AG10803 (cell line): ENCODE results near the gene CSPG5.
A peak's percentile ranks its signal among the peaks of the same experiment; 100 is the strongest.

ENCODE experiments used
- DNase-seq: peaks from one replicate; pipeline ENCODE4 v3.0.0; 2010; ENCODE audit warnings: low read depth
- H3K4me3 ChIP-seq: 2 replicates; pipeline ENCODE4 v1.5.1; 2011; ENCODE audit warnings: mild to moderate bottlenecking, low read length, control low read depth
- TF ChIP-seq, protein P1 (sequence below): conservative IDR thresholded peaks from 2 replicates; pipeline ENCODE4 v1.5.1; 2011; ENCODE audit warnings: mild to moderate bottlenecking, low read length, control low read depth, inconsistent platforms

Gene CSPG5

DNA sequence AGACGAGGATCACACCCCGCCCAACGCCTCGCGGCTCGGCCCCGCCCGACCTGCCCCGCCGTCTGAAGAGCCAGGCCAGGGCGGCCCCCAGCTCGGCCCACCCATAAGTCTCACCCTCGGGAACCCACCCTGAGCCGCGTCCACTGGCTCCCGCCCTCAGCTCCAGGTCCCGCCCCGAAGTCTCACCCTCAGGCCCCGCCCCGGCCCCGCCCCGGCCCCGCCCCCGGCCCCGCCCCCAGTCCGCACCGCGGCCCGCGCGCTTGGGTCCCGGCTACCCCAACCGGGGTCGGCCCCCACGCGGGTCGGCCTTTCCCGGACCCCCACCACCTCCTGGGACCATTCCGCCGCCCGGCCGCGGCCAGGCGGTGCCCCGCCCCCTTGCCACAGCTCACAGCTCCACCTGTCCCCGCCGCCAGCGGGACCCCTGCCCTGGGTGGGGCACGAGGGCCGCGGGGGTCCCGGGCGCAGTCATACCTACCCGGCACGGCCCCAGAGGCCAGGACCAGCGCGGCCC, 489 bp downstream of the CSPG5 start:
- peak overlapping the region; percentile 41 for H3K4me3 ChIP-seq
- DNase-seq, result no peak
- TF ChIP-seq, protein P1, sequence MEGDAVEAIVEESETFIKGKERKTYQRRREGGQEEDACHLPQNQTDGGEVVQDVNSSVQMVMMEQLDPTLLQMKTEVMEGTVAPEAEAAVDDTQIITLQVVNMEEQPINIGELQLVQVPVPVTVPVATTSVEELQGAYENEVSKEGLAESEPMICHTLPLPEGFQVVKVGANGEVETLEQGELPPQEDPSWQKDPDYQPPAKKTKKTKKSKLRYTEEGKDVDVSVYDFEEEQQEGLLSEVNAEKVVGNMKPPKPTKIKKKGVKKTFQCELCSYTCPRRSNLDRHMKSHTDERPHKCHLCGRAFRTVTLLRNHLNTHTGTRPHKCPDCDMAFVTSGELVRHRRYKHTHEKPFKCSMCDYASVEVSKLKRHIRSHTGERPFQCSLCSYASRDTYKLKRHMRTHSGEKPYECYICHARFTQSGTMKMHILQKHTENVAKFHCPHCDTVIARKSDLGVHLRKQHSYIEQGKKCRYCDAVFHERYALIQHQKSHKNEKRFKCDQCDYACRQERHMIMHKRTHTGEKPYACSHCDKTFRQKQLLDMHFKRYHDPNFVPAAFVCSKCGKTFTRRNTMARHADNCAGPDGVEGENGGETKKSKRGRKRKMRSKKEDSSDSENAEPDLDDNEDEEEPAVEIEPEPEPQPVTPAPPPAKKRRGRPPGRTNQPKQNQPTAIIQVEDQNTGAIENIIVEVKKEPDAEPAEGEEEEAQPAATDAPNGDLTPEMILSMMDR, result no peak

DNA sequence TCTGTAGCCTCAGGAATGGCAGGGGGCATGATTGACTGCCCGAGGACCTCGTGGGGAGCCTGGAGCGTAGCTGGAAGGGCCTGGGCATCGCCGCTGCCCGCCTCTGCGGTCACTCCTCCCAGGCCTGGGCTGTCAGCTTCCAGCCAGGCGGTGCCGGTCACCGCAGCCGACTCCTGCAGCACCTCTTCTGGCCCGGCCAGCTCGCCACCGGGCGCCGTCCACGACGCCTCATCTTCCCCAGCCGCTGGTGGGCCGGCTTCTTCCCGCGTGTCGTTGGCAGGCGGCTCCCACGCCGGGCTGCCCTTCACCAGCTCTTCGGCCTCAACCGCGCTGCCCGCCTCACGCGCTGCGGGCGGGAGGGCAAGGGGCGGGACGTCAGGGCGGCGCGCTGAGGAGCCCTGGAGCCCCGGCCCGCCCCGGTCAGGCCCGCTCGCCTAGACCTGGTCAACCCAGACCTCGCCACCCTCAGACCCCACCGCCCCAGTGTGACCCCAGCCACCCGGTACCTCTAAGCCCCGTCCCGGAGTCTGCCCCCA, 1.0 kb downstream of the CSPG5 start:
- H3K4me3 ChIP-seq, result peak overlapping the region; percentile 41
- TF ChIP-seq, protein P1, result no peak
- DNase-seq, result no peak

DNA sequence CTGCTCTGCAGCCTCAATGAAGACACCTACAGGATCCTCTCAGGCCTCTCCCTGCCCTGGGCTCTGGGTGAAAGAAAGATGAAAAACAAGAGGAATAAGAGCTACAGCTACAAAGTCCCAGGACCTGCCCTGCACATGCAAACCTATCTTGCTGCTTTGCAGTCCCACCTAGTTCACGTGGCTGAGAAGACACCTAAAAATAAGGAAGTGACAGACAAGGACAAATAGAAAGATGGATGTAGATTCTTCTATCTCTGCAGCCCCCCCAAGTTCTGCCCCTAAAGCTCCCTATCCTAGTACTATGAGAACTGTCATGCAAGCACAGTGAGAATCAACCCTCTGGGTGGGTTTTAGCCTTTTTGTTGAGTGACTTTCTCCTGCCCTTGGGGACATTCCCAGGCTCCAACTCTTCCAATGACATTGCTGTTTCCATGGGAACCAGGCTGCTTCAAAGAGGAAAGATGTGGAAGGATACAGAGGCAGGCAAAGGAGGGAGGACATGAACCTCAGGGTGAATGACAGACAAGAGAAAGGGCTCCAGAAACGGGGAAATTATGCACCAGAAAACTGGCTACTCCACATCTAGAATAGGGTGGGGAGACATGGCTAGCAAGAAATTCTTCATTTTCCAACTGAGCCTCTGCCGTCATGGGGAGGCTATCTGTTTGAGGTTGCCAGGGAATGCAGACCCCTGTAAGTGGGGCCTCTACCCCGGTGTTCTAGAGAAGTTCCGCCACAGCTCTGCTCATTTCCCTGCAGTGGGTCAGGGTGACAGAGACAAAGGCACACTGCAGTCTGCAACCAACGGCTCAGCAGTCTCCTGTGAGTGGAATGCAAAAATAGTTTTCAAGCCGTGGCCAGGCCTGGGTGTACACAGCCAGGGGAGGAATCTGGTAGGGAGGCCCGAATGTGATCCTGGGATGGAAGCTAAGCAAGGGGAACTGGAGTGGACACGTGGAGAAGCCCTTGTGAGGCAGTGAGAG, 5.2 kb downstream of the CSPG5 start:
- TF ChIP-seq, protein P1, result no peak
- DNase-seq, result no peak
- no peak overlapping the region for H3K4me3 ChIP-seq

DNA sequence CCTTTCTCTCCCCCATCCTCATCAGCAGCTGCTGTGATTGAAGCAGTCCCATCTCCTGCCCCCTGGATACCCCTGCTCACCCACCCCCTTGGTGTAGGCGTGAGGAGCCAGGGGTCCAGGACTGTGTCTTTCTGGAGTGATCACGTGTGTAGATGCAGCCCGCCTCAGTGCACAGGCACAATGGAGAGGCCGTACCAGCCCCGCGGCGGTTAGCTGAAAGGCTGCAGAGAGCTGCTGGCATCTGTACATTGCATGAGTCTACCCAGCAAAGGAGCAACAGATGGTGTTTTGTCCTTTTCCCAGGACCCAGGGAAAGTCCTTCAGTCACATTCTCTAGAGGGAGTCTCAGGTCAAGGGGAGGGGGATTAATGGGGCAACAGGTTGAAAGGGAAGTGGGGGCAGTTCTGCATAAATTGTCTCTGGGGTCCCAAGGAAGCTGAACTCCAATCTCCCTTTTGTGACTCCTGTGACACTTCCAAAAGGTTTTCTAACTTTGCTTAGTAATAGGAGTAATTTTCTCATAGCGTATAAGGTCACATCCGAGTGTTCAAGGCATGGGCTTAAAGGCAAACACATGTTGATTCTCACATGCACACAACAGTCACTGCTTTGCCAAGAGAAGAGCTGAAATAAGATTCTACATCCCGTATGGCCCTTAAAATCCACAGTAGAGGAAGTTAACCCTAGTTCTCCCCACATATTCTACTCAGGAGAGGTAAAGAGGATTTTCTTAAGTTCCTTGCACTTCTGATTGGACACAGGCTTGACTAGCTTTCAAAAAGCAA, 7.1 kb downstream of the CSPG5 start:
- H3K4me3 ChIP-seq, result no peak overlapping the region
- TF ChIP-seq, protein P1, result no peak
- DNase-seq, result no peak

DNA sequence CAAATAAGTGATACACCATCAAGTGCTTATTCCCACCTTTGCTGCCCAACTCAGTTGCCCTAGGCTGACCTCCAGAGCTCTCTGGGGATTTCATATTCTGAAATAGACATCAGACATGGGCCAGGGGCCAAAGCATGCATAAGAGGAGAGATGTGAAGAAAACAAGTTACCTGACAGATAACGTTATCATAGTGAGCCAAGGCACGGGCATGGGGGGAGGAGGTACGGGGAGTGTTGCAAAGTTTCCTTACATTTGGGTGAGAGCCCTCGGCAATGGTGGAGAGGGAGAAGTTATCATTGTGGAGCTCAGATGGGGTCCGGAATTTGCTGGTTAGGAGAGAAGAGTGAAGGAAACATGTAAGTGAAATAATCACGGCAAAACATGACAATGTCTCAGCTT, 9.8 kb downstream of the CSPG5 start:
- no peak for DNase-seq
- TF ChIP-seq, protein P1, result no peak
- H3K4me3 ChIP-seq, result no peak overlapping the region

DNA sequence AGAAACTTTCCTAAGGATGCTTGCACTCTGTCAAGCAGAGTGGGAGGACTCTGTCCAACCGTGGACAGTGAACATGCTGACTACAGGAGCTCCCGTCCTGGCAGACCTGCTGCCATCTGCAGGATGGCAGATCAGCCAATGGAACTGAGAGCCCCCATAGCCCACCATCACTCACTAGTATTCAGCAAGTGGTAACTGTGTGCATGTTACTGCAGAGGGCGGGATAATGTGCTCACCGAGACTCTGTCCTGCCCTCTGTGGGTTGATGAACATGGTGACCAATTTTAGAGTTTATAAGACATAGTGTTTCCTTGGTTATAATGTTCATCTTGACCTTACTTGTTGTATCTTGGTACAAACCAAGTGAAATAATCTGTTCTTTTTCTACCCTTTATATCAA, 11.5 kb downstream of the CSPG5 start:
- TF ChIP-seq, protein P1, result no peak
- H3K4me3 ChIP-seq, result no peak overlapping the region
- no peak for DNase-seq
